Right lobe of liver (tissue), 4 donors: Measurements from ENCODE around the gene PPDPF.

ENCODE experiments used
- CTCF ChIP-seq, 4 donors: fragments of 200-600 bp in 3 of 4; fragments of 450-650 bp in 1 of 4; IDR thresholded peaks; one replicate each; pipeline versions ENCODE4 v1.5.1 to v1.8.0; 2016 to 2022; ENCODE audit warnings: antibody characterized with exemption in 4 of 4, mild to moderate bottlenecking in 2 of 4
- POLR2A ChIP-seq: fragments of 450-650 bp; IDR thresholded peaks from one replicate; pipeline ENCODE4 v1.6.1; 2017; ENCODE audit warnings: antibody characterized with exemption, mild to moderate bottlenecking
- donor health status: DM: no; HTN: no; CAD: no.
- donor health status: DM: no; HTN: no; CAD: no.
- donor health status: DM: no; HTN: yes; CAD: no.

GRCh38 chr20:63490416-63490815 is 30.1 kb upstream of the PPDPF start:
- no peak for TF ChIP-seq CTCF (IDR thresholded peaks at IDR 0.05)
- no peak for TF ChIP-seq POLR2A
